ENCODE results near the gene TSC22D2.

TSC22D2 gene

GRCh38 chr3:150414258-150414657 is 6.2 kb downstream of the TSC22D2 start:
- DNase-seq, result no peak

DNA sequence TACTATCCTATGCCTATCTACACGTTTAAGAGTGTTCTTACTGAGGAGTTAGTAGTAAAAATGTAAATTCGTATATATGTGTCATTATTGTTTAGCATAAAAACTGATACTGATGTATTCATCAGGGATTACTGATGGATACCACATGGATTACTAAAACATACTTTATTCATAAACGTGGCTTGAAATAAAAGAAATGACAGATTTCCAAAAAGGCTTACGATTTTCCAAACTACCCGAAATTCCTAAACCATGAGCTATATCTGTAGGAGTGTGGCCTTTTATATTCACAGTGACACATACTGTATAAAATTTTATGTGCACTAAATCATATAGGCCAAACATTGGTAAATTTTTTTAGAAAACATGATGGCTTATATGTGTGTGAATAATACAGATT is 6.9 kb downstream of the TSC22D2 start:
- no peak for DNase-seq

- DNase-seq, result no peak
These were observed 11.2 kb downstream of the TSC22D2 start for GRCh38 chr3:150419076-150419868.

DNA sequence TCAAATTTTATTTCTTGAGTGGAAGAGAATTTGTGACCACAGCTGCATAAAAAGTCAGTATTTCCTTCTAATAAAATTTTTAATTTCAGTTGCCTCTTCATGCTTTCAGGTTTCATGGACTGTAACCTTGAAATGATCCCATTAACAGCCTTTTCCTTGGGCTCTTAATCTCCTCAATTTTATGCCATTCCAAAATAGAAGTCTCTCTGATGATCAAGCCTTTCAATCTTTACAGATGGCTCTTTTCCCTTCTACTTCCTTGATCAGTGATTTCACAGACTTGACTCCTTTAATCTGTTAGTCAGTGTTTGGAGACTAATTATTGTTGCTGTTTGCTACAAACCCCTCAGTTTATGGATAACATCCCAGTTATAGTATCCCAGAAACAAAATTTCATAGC is 11.9 kb downstream of the TSC22D2 start:
- no peak for DNase-seq

- DNase-seq, result no peak
These were observed 13.2 kb downstream of the TSC22D2 start for GRCh38 chr3:150421256-150421655.

- no peak for DNase-seq
These were observed 13.9 kb downstream of the TSC22D2 start for GRCh38 chr3:150421799-150422548.

DNA sequence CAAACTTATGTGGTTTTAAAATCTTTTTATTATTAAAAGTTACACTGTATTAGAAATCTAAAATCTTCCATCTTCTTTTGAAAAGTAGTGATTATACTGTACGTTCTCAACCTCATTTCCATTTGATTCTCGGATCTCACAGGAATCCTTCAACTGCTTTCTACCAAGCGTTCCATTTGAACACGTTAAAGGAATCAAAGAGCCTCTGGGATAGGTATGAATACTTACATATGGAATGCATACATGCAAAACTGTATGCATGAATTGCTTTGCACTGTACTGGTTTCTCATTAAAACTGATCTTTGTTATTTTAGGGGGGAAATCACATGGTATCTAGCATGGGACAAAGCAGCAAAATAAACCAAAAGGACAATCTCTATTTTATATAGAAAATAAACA is 14.8 kb downstream of the TSC22D2 start:
- DNase-seq, result no peak

- no peak for DNase-seq
These were observed 15.7 kb downstream of the TSC22D2 start for GRCh38 chr3:150423761-150424160.

- no peak for DNase-seq
These were observed 18.2 kb downstream of the TSC22D2 start for GRCh38 chr3:150426292-150426691.

- no peak for DNase-seq
These were observed 20.5 kb downstream of the TSC22D2 start for GRCh38 chr3:150428562-150428961.

GRCh38 chr3:150429767-150430671 is 21.9 kb downstream of the TSC22D2 start:
- DNase-seq, result no peak

- no peak for DNase-seq
These were observed 25.2 kb downstream of the TSC22D2 start for GRCh38 chr3:150433347-150433746.

GRCh38 chr3:150434234-150434633 is 26.1 kb downstream of the TSC22D2 start:
- DNase-seq, result no peak

DNA sequence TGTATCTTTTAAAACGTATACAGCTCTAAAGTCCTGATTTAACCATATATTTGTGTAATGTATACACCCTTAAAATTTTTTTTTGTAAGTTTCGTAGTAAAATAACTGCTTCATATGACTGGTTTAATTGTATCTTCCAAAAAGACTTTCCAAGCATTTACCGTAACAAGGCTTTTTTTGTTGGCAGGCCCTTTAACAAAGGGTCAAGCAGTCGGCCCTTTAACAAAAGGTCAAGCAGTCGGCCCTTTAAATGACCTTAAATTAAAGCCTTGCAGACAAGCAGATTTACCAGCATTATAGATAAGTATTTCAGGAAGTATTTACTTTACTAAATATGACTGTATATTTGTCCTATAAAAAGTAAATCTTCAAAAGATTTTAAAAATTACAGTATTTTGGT is 28.1 kb downstream of the TSC22D2 start:
- DNase-seq, result no peak

- DNase-seq, result no peak
These were observed 31.6 kb downstream of the TSC22D2 start for GRCh38 chr3:150439657-150440056.

GRCh38 chr3:150443331-150443741 is 35.2 kb downstream of the TSC22D2 start:
- no peak for DNase-seq

- no peak for DNase-seq
These were observed 36.3 kb downstream of the TSC22D2 start for GRCh38 chr3:150444371-150444770.

- no peak for DNase-seq
These were observed 38.4 kb downstream of the TSC22D2 start for GRCh38 chr3:150446470-150446977.

- DNase-seq, result no peak
These were observed 39.0 kb downstream of the TSC22D2 start for GRCh38 chr3:150447084-150447483.

GRCh38 chr3:150447631-150448465 is 39.8 kb downstream of the TSC22D2 start:
- no peak for DNase-seq

DNA sequence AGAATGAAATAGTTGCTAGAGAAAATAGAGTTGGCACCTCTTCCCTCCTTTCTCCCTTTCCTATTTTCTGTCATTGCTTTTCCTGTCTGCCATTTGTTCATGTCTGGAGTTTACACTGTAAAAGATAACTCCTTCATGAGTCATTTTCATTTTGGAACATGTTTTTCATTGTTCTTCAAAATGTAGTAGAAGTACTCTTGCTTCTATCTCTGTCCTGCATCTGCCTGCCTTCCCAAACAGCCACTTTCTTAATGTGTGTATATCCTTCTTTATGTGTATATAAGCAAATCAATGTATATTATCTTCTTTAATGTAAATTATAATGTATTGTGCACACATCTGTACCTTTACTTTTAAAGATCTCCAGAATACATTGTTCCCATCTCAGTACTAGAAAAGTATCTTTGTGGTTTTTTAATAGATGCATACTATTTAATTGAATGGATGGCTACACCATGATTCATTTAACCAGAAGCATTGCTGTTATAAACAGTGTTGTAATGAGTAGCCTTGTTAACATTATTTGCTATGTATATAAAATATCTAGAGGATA is 41.1 kb downstream of the TSC22D2 start:
- DNase-seq, result no peak

DNA sequence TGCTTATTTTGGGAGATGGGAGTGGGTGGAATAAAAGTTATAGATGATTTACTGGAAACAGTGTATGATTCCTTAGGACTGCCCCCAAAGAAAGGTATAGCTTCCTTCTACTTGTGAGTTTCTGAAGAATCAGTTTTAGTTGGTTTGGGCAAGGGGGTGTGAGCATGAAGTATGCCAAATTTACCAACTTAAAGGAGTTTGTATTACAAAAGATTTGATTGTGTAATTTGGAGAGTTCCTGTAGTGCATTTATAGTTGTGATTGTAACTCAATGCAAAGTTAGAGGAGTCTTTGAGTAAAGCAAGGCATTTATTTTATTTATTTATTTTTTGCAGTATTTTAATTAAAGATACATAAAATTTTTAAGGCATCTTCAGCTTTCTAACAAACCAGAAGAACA is 42.8 kb downstream of the TSC22D2 start:
- DNase-seq, result no peak

All from CD4-positive, alpha-beta T cell treated with Interleukin-15 for 1 hour (primary cell).